GM18508 (cell line): ENCODE measurements around the gene ZDHHC14.
"Not testable (repeated sequence)": the region's sequence is repeated elsewhere in the genome, so short reads cannot be mapped to it uniquely, and the experiment has no call there.

Experiments
- ATAC-seq: cut with Tn5 transposase; IDR thresholded peaks from one replicate; pipeline ENCODE4 v1.9.1; 2021; ENCODE audit warnings: moderate number of reproducible peaks; ENCODE audit not compliant: insufficient read depth, unreplicated experiment

ZDHHC14 gene

DNA sequence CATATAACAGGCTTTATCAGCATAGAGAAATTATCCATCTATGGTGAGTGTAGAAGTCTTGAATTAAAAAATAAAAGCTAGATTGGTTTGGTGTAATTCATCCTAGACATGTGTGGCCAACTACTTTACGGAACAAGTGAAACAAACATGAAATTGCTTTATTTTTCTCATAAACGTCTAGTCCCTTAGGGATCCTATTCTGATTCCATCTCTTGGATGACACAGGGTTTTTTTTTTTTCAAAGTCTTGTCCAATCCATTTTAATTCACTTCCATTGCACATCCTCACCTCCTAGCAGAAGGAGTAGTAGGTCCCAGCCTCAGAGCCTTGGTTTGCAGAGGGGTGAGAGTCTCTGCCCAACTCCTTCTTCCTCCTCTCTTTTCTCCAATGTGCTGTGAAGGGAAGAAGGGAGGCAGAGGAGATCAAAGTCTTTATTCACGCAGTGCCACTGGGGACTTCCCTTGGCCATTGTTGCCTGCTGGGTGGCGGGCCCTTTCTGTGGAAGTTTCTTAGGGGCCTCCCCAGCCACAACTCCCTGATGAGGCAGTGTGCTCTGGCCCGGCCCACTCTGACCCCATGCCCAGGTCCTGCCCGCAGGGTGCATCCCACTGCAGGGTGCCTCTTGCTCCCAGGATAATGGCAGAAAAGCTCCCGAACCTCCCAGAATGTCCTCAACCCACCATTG is 337.7 kb downstream of the ZDHHC14 start:
- ATAC-seq = no peak

- not testable (repeated sequence) for ATAC-seq
These were observed 340.0 kb downstream of the ZDHHC14 start for GRCh38 chr6:157720964-157721363.

DNA sequence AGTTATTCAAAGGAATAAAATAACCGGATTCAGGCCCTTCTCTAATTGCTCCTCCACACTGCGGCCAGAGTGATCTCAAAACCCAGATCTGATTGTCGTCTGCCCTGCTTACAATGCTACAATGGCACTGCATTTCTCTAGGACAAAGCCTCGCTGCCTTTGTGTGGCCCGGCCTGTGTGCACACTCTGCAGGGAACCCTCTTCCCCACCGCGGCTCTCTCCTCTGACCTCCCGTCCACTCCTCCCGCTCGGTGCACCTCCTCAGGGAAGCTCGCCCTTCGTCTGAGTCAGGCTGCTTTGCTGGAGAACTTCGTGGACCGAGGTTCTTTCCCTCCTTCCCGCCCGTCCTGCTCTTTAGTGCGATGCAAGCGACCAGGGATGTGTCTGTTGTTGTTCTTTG is 340.4 kb downstream of the ZDHHC14 start:
- ATAC-seq = no peak

GRCh38 chr6:157721830-157722229 is 340.8 kb downstream of the ZDHHC14 start:
- no peak for ATAC-seq

GRCh38 chr6:157723376-157723775 is 342.4 kb downstream of the ZDHHC14 start:
- no peak for ATAC-seq

DNA sequence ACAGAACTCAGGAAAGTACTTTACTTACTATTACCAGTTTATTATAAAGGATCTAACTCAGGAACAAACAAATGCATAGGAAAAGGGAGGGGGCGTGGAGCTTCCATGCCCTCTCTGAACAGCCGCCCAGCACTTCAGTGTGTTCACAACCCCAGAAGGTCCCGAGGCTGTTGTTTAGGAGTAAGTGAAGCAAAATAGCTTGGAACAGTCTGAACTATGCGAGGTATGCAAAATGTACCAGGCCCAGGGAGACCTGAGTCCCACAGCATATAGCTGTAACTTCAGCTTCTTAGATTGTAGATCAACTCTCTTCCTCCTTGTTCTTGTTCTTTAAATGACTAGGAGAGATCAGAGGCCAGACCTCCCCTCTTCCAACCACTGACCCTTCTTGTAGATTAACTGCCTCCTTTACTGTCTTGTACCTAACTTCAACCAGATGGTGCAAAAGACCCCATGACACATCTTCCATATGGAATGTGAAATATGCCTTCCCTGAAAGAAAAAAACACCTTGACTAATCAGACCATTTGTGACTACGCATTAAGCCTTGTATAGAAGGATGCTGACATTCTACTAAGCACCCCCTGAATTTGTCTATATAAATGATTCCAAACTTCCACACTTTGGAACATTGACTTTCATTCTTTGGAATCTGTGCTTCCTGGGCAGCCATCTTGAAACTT is 343.3 kb downstream of the ZDHHC14 start:
- ATAC-seq = no peak

- no peak for ATAC-seq
These were observed 344.2 kb downstream of the ZDHHC14 start for GRCh38 chr6:157724960-157725741.

GRCh38 chr6:157725836-157726235 is 344.8 kb downstream of the ZDHHC14 start:
- no peak for ATAC-seq

- ATAC-seq = no peak
These were observed 346.1 kb downstream of the ZDHHC14 start for GRCh38 chr6:157726892-157727628.
